Keratinocyte (primary cell): ENCODE results near the gene IGSF8.

Experiments used
- EZH2 ChIP-seq: IDR thresholded peaks from one replicate; pipeline ENCODE4 v1.6.1; 2012; ENCODE audit warnings: inconsistent platforms, mild to moderate bottlenecking, low read length, moderate library complexity
- TF ChIP-seq, protein P1 (sequence below), 3 experiments: IDR thresholded peaks in 1 of 3; conservative IDR thresholded peaks in 1 of 3; optimal IDR thresholded peaks in 1 of 3; 2 replicates in 2 of 3; 3 replicates in 1 of 3; pipeline versions ENCODE3 to v1.5.1; 2011; ENCODE audit warnings: low read length in 3 of 3, mild to moderate bottlenecking in 3 of 3, moderate library complexity in 2 of 3, control low read depth in 1 of 3, inconsistent platforms in 1 of 3; ENCODE audit not compliant: insufficient read depth in 2 of 3; ENCODE audit errors: extremely low read depth in 1 of 3

GRCh38 chr1:160082926-160083325, 15.5 kb downstream of the IGSF8 start:
- TF ChIP-seq, protein P1, sequence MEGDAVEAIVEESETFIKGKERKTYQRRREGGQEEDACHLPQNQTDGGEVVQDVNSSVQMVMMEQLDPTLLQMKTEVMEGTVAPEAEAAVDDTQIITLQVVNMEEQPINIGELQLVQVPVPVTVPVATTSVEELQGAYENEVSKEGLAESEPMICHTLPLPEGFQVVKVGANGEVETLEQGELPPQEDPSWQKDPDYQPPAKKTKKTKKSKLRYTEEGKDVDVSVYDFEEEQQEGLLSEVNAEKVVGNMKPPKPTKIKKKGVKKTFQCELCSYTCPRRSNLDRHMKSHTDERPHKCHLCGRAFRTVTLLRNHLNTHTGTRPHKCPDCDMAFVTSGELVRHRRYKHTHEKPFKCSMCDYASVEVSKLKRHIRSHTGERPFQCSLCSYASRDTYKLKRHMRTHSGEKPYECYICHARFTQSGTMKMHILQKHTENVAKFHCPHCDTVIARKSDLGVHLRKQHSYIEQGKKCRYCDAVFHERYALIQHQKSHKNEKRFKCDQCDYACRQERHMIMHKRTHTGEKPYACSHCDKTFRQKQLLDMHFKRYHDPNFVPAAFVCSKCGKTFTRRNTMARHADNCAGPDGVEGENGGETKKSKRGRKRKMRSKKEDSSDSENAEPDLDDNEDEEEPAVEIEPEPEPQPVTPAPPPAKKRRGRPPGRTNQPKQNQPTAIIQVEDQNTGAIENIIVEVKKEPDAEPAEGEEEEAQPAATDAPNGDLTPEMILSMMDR (optimal IDR thresholded peaks at IDR 0.05 in 1 of 3, IDR thresholded peaks at IDR 0.05 in 1 of 3, conservative IDR thresholded peaks at IDR 0.05 in 1 of 3; ENCODE audit: extremely low read depth in 1 of 3, insufficient read depth in 2 of 3, low read length in 3 of 3): no peak
- no peak for TF ChIP-seq EZH2
